ENCODE measurements around the gene DOCK9.

The DOCK9 gene

GRCh38 chr13:98820744-98821371 is 157.0 kb downstream of the DOCK9 start:
- no peak overlapping the region for H3K27ac ChIP-seq
- no peaks in the 10 kb centered on the region for H3K79me2 ChIP-seq (ENCODE audit: insufficient read depth, low read depth)

DNA sequence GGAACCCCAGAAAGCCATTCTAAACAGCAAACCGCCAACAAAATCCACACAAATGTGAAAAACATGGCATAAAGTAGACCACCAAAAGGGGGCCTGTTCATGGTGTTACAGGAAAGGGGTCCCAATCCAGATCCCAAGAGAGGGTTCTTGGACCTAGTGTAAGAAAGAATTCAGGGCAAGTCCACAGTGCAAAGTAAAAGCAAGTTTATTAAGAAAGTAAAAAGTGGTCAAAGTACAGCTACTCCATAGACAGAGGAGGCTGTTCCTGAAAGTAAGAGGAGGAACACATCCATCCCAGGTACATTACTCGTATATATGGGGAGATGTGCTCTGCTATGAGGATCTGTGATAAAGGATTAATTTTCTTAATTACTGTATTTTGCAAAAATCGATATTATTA is 157.6 kb downstream of the DOCK9 start:
- no peaks in the 10 kb centered on the region for H4K20me1 ChIP-seq (ENCODE audit: insufficient read depth)
- no peaks in the 10 kb centered on the region for H3K79me2 ChIP-seq (ENCODE audit: insufficient read depth, low read depth)
- no peaks in the 10 kb centered on the region for H3K27me3 ChIP-seq (ENCODE audit: insufficient read depth, low read depth)
- no peaks in the 10 kb centered on the region for H3K36me3 ChIP-seq (ENCODE audit: insufficient read depth)
- no peak overlapping the region for H3K9ac ChIP-seq
- no peak for TF ChIP-seq CTCF (conservative IDR thresholded peaks at IDR 0.05; ENCODE audit: low read depth, low read length)
- H3K4me3 ChIP-seq (IDR thresholded peaks at IDR 0.05; ENCODE audit: insufficient read depth, low read depth, low read length), result no peak overlapping the region
- no peak overlapping the region for H3K4me2 ChIP-seq
- no peak overlapping the region for H2AFZ ChIP-seq (ENCODE audit: low read depth)
- H3K27ac ChIP-seq, result no peak overlapping the region
- no peaks in the 10 kb centered on the region for H3K4me1 ChIP-seq (ENCODE audit: low read depth, poor library complexity, severe bottlenecking)

More at GRCh38 chr13:98820744-98821371, 157.0 kb downstream of the DOCK9 start:
- TF ChIP-seq CTCF (conservative IDR thresholded peaks at IDR 0.05; ENCODE audit: low read depth, low read length), result no peak
- H4K20me1 ChIP-seq (ENCODE audit: insufficient read depth), result no peaks in the 10 kb centered on the region
- no peak overlapping the region for H3K4me3 ChIP-seq (IDR thresholded peaks at IDR 0.05; ENCODE audit: insufficient read depth, low read depth, low read length)
- H2AFZ ChIP-seq (ENCODE audit: low read depth), result no peak overlapping the region
- H3K4me1 ChIP-seq (ENCODE audit: low read depth, poor library complexity, severe bottlenecking), result no peaks in the 10 kb centered on the region
- H3K36me3 ChIP-seq (ENCODE audit: insufficient read depth), result no peaks in the 10 kb centered on the region
- H3K4me2 ChIP-seq, result no peak overlapping the region
- no peaks in the 10 kb centered on the region for H3K27me3 ChIP-seq (ENCODE audit: insufficient read depth, low read depth)
- no peak overlapping the region for H3K9ac ChIP-seq

- no peaks in the 10 kb centered on the region for H3K27me3 ChIP-seq (ENCODE audit: insufficient read depth, low read depth)
- no peaks in the 10 kb centered on the region for H3K36me3 ChIP-seq (ENCODE audit: insufficient read depth)
- no peaks in the 10 kb centered on the region for H3K79me2 ChIP-seq (ENCODE audit: insufficient read depth, low read depth)
- TF ChIP-seq CTCF (conservative IDR thresholded peaks at IDR 0.05; ENCODE audit: low read depth, low read length), result no peak
- H4K20me1 ChIP-seq (ENCODE audit: insufficient read depth), result no peaks in the 10 kb centered on the region
- no peak overlapping the region for H3K4me3 ChIP-seq (IDR thresholded peaks at IDR 0.05; ENCODE audit: insufficient read depth, low read depth, low read length)
- H2AFZ ChIP-seq (ENCODE audit: low read depth), result no peak overlapping the region
- H3K27ac ChIP-seq, result no peak overlapping the region
- H3K4me2 ChIP-seq, result no peak overlapping the region
- H3K9ac ChIP-seq, result no peak overlapping the region
- no peaks in the 10 kb centered on the region for H3K4me1 ChIP-seq (ENCODE audit: low read depth, poor library complexity, severe bottlenecking)
These were observed 158.4 kb downstream of the DOCK9 start for GRCh38 chr13:98819382-98820010.

DNA sequence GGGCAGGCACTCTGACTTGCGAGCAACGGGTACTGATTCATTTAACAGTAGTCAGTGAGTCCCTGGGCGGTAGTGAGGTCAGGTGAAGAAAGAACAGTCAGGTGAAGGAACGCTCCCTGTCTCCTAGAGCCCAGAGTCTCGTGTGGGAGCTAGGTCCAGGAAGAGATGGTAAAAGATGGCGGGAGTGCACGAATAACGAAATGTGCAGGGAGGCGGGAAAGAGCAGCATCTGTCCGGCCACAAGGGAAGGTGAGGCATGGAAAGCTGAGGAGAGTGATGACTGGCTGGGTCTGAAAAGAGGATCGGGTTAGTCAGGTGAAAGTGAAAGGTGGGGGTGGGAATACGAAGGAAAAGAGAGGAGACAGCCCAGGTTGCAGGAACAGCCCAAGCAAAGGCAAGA is 161.5 kb downstream of the DOCK9 start:
- Histone ChIP-seq H3K27me3 (ENCODE audit: insufficient read depth, low read depth) (no peaks in the 10 kb centered on the region), H3K4me3 (IDR thresholded peaks at IDR 0.05; ENCODE audit: insufficient read depth, low read depth, low read length) (no peak overlapping the region)

More for the DNA sequence above, 161.5 kb downstream of the DOCK9 start:
- H3K36me3 ChIP-seq (ENCODE audit: insufficient read depth), result no peaks in the 10 kb centered on the region
- H3K27ac ChIP-seq, result no peak overlapping the region
- no peaks in the 10 kb centered on the region for H3K79me2 ChIP-seq (ENCODE audit: insufficient read depth, low read depth)
- TF ChIP-seq CTCF (conservative IDR thresholded peaks at IDR 0.05; ENCODE audit: low read depth, low read length), result no peak
- no peak overlapping the region for H3K4me2 ChIP-seq
- no peak overlapping the region for H3K9ac ChIP-seq
- no peak overlapping the region for H2AFZ ChIP-seq (ENCODE audit: low read depth)
- no peaks in the 10 kb centered on the region for H3K4me1 ChIP-seq (ENCODE audit: low read depth, poor library complexity, severe bottlenecking)
- H4K20me1 ChIP-seq (ENCODE audit: insufficient read depth), result no peaks in the 10 kb centered on the region
